NCI-H524 (cell line): Measurements from ENCODE around the gene DSTYK.
"Not testable (repeated sequence)": the region's sequence is repeated elsewhere in the genome, so short reads cannot be mapped to it uniquely, and the experiment has no call there.

ENCODE experiments used
- DNase-seq, 2 experiments: peaks; one replicate each; lab custom pipeline; 2025; lab: John Stamatoyannopoulos, UW

The DSTYK gene

GRCh38 chr1:205179842-205180241 lies 31.7 kb downstream of the DSTYK start:
- DNase-seq: no peak

- DNase-seq: no peak
These were observed 38.7 kb downstream of the DSTYK start for GRCh38 chr1:205172729-205173366.

GRCh38 chr1:205171369-205171768 lies 40.1 kb downstream of the DSTYK start:
- DNase-seq: no peak

GRCh38 chr1:205170532-205171269 lies 40.8 kb downstream of the DSTYK start:
- no peak for DNase-seq

- DNase-seq: no peak
These were observed 42.3 kb downstream of the DSTYK start for GRCh38 chr1:205169248-205169647.

- DNase-seq: no peak
These were observed 43.2 kb downstream of the DSTYK start for GRCh38 chr1:205168291-205168690.

GRCh38 chr1:205162301-205162700 lies 49.2 kb downstream of the DSTYK start:
- DNase-seq: no peak

GRCh38 chr1:205161076-205161475 lies 50.4 kb downstream of the DSTYK start:
- DNase-seq: no peak

GRCh38 chr1:205158048-205158616 lies 53.4 kb downstream of the DSTYK start:
- DNase-seq: no peak

- not testable (repeated sequence) for DNase-seq
These were observed 55.7 kb downstream of the DSTYK start for GRCh38 chr1:205155665-205156377.

GRCh38 chr1:205152505-205152904 lies 59.0 kb downstream of the DSTYK start:
- no peak for DNase-seq

GRCh38 chr1:205150651-205151428 lies 60.7 kb downstream of the DSTYK start:
- no peak for DNase-seq

GRCh38 chr1:205147191-205147835 lies 64.2 kb downstream of the DSTYK start:
- DNase-seq: no peak

- no peak for DNase-seq
These were observed 66.8 kb downstream of the DSTYK start for GRCh38 chr1:205144751-205145150.

GRCh38 chr1:205144046-205144720 lies 67.3 kb downstream of the DSTYK start:
- no peak for DNase-seq

GRCh38 chr1:205142102-205142469 lies 69.4 kb downstream of the DSTYK start:
- DNase-seq: no peak

GRCh38 chr1:205141236-205142101 lies 70.0 kb downstream of the DSTYK start:
- DNase-seq: peak; percentile 45 to 76

- no peak for DNase-seq
These were observed 71.4 kb downstream of the DSTYK start for GRCh38 chr1:205140113-205140512.

GRCh38 chr1:205137901-205138300 lies 73.6 kb downstream of the DSTYK start:
- no peak for DNase-seq

- DNase-seq: no peak
These were observed 78.2 kb downstream of the DSTYK start for GRCh38 chr1:205133287-205133686.
